ENCODE data around the gene DDR2.

DNA sequence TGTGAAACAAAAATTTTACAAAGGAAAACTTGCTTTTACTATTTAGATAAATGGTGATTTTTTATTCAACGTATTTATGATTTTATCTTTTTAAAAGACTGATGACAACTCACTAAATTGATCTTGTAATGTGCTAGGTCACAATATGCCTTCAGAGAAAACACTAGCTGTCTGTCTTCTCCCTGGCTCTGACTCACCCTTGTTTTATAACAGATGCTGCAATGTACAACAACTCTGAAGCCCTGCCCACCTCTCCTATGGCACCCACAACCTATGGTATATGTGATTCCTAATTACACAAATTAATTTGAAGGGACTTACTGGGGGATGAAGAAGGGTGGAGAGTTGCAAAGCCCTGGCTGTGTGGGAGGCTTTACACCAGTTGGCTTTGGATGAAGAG lies 133.5 kb downstream of the DDR2 start:
- TF ChIP-seq CTCF (IDR thresholded peaks at IDR 0.05) (no peak), POLR2A (IDR thresholded peaks at IDR 0.05) (no peak)
